Measurements from ENCODE around the gene MMP8. TPM values are rescaled to one million over a fixed set of nuclear protein-coding genes. Genes with fewer than 3 reads are reported as not detected.

MMP8 gene
- total and polyA plus RNA-seq, 9 of the 15 experiments (the other 6 are each of a cell fraction or from before 2014, with no cell fraction given) = not detected

DNA sequence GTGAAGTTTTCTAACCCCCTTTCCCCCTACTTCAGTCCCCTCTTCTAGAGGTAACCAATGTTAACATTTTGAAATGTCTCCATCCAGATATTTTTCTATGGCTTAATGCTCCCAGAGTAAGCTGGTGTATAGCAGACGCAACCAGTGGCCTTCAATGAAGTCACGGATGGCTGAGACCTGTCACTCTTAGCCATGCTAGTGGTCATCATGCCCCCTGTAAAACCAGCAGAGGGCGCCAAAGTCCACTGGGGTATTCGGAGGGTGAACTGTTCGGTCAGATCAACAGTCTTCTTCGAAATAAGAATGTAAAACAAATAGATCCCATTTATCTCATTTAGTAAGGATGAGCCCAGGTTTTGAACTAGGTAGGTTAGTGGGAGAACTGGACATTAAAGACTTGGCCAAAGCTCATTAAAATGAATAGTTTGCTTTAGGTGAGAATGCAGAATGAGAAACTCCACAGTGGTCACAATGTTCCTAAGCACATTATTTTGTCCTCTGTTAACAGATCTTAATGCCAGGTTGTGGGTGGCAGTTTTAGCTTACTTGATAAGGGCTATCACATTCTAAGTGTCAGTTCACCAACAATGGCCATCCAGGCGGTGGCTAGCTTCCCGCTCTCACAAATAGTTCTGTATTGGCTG, 8.6 kb upstream of the MMP8 start (continued):
- TF ChIP-seq ZBTB49 (CRISPR knock-in tag; IDR thresholded peaks at IDR 0.05; ENCODE audit: borderline replicate concordance) (no peak), PTTG1 (tag; IDR thresholded peaks at IDR 0.05; ENCODE audit: low read depth) (no peak), SP2 (IDR thresholded peaks at IDR 0.05; ENCODE audit: extremely low read depth, low read depth, low read length, poor library complexity, severe bottlenecking) (no peak), MTA3 (IDR thresholded peaks at IDR 0.05; ENCODE audit: borderline replicate concordance) (no peak), ZFP30 (CRISPR knock-in tag; IDR thresholded peaks at IDR 0.05; ENCODE audit: borderline replicate concordance) (no peak), E2F3 (CRISPR knock-in tag; IDR thresholded peaks at IDR 0.05) (no peak), ZNF184 (CRISPR knock-in tag; IDR thresholded peaks at IDR 0.05) (no peak), ARID3B (CRISPR knock-in tag; IDR thresholded peaks at IDR 0.05; ENCODE audit: borderline replicate concordance) (no peak), TBL1XR1 (IDR thresholded peaks at IDR 0.05; ENCODE audit: low read length in 2 of 2) (no peak), CREM (IDR thresholded peaks at IDR 0.05; ENCODE audit: low read depth) (no peak), ZNF280B (CRISPR knock-in tag; IDR thresholded peaks at IDR 0.05) (no peak), ZNF583 (CRISPR knock-in tag; IDR thresholded peaks at IDR 0.05) (no peak), DNMT1 (IDR thresholded peaks at IDR 0.05) (no peak), RAD21 (CRISPR knock-in tag; conservative IDR thresholded peaks at IDR 0.05 in 1 of 2, IDR thresholded peaks at IDR 0.05 in 1 of 2) (peak; percentile 79 to 80), CHCHD3 (CRISPR knock-in tag; IDR thresholded peaks at IDR 0.05) (no peak), SETDB1 (IDR thresholded peaks at IDR 0.05; ENCODE audit: low read length) (no peak), TARDBP (IDR thresholded peaks at IDR 0.05) (no peak), HNRNPH1 (optimal IDR thresholded peaks at IDR 0.05; ENCODE audit: low read depth, low read length) (no peak), SREBF2 (CRISPR knock-in tag; IDR thresholded peaks at IDR 0.05) (no peak)
- TF ChIP-seq, protein P1, sequence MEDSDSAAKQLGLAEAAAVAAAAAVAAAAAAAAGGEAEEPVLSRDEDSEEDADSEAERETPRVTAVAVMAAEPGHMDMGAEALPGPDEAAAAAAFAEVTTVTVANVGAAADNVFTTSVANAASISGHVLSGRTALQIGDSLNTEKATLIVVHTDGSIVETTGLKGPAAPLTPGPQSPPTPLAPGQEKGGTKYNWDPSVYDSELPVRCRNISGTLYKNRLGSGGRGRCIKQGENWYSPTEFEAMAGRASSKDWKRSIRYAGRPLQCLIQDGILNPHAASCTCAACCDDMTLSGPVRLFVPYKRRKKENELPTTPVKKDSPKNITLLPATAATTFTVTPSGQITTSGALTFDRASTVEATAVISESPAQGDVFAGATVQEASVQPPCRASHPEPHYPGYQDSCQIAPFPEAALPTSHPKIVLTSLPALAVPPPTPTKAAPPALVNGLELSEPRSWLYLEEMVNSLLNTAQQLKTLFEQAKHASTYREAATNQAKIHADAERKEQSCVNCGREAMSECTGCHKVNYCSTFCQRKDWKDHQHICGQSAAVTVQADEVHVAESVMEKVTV (CRISPR knock-in tag; IDR thresholded peaks at IDR 0.05) = peak; percentile 41; the same call in 1 of the 2 replicates
- TF ChIP-seq, protein P2, sequence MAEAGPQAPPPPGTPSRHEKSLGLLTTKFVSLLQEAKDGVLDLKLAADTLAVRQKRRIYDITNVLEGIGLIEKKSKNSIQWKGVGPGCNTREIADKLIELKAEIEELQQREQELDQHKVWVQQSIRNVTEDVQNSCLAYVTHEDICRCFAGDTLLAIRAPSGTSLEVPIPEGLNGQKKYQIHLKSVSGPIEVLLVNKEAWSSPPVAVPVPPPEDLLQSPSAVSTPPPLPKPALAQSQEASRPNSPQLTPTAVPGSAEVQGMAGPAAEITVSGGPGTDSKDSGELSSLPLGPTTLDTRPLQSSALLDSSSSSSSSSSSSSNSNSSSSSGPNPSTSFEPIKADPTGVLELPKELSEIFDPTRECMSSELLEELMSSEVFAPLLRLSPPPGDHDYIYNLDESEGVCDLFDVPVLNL (CRISPR knock-in tag; IDR thresholded peaks at IDR 0.05; ENCODE audit: low read depth) = no peak

All from K562 (cell line).